Stimulated activated CD4-positive, alpha-beta T cell treated with anti-CD3 and anti-CD28 coated beads, Interleukin-15, amount 100 ng/mL, for 48 hours (primary cell): ENCODE results near the gene ADCK1.
"Not testable (repeated sequence)": the region's sequence is repeated elsewhere in the genome, so short reads cannot be mapped to it uniquely, and the experiment has no call there.

Source experiments
- DNase-seq, 2 donors: peaks; one replicate each; pipeline ENCODE4 v3.0.0-alpha.2; 2020; ENCODE audit warnings: low read depth in 2 of 2

ADCK1 gene

DNA sequence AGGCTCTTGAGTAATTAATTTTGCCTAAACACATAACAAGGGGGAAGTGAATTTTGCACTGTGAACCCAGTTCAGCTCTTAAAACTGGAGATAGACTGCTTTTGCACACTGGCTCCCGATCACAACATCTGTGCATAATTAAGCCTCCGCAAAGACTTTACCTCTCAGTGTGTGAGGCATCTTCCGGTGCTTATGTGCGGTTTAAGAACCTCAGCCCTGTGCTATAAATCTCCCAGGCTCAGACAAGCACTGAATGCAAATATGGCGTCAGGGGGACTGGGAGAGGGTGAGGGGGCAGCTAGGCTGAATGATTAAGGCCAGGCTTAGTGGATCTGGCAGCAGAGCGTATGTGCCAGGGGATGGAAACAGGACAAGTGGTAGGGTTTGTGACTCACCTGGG, 103.3 kb downstream of the ADCK1 start:
- no peak for DNase-seq

DNA sequence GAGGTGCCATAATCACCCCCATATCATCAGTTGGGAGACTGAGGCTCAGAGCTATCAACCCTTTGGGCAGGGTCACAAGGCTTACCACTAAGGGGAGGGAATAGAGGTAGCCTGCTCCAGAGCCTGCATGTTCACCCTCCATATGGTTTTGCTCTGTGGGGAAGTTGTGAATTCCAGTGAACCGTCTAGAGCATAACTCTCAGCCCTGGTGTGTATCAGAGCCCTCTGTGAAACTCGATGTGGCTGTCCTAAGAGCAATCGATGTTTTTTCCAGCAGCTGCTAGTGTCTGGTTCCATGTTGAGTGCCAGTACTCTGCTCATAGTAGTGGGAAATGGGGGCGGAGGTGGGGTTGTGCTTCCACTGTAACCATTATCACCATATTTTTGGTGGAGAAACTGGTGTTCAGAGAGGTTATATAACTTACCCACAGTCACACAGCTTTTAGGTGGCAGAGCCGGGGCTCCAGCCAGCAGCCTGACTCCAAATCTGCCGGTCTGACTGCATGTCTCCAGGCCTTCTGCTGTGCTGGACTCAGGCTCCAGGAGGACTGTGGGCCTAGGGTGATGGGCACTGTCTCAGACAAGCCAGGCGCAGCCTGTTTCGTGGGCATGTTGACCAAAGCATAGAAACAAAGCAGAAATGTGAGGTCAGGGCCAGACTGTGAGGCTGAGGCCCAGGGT, 104.2 kb downstream of the ADCK1 start:
- DNase-seq, result no peak

DNA sequence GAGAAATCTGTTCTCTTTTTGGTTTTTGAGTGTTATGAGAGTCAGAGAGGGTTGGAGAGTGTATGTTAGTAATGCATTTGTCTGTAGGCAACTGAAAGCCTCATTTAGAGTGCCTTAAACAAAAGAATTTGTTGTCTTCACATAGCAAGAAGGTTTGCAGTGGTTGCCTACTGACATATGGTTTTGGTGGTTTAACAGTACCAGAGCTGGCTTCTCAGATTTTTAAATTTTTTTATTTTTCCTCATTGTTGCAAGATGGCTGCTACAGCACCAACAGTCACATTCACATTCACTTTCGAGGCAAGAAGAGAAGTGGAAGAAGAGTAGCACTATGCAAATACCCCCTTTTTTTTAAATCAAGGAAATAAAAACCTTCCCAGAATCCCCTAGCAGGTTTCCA, 106.5 kb downstream of the ADCK1 start:
- DNase-seq, result no peak

DNA sequence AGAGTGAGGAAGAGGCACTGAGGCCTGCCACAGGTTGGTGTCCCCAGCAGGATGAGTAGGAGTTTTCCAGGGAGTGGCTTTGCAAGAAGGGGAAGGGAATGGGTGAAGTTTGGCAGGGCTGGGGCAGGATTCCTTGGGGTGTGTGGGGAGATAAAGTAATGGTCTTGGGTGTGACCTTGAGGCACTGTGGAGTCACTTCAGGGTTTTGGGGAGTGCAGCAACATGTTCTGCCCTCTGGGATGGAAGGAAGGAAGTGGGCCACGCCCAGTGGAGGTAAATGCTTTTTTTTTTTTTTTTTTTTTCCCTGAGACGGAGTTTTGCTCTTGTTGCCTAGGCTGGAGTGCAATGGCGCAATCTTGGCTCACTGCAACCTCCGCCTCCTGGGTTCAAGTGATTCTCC, 108.9 kb downstream of the ADCK1 start:
- DNase-seq, result no peak

DNA sequence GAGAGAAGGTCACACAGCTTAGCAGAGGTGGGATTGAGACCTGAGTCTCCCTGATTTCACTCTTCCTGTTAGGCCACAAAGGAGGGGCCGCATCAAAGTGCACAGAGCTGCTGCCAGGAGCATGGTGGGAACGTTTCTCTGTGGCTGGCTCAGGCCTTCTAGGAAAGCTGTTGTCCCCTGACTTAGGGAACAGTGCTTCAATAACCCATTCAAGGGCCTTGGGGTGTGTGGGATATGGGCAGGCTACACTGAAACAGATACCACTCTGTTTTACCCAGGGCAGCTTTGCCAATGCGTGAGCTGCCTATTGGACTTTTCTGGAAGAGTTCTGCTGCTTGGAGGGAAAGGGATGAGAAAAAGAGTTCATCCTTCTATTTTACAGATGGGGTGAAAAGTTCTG, 110.0 kb downstream of the ADCK1 start:
- no peak for DNase-seq

DNA sequence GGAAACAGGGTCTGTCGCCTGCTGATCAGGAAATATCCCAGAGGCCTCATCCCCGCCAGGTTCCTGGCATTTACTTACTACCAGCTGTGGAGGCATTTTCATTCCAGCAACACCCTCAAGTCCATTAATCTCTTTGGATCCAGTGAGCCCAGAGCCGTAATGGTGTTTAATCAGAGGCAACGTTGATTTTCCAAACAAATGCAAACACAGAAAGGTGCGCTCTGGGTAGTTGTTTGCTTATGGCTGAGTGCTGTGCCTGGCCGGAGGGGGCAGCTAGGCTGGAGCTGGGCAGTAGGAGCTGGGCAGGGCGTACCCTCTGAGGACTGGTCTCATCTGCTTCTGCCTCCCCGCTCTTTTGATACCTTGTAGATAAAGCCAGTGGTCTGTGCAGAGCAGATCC, 110.6 kb downstream of the ADCK1 start:
- DNase-seq, result no peak

DNA sequence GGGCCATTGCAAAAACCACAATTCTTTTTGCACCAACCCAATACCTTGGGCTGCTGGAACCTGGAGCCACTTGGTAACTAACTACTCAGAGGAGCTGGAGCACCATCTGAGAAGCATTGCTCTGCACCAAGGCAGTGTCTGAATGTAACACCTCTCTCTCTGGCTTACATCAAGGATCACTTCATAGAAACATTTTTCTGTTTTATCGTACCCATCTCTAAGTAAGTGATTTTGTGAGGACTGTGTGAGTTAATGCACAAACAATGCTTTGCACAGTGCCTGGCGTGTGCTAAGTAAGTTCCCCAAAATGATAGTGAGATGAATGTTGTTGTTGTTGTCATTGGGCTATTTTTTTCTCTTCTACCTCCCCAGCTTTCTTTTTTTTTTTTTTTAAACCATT, 111.4 kb downstream of the ADCK1 start:
- no peak for DNase-seq

DNA sequence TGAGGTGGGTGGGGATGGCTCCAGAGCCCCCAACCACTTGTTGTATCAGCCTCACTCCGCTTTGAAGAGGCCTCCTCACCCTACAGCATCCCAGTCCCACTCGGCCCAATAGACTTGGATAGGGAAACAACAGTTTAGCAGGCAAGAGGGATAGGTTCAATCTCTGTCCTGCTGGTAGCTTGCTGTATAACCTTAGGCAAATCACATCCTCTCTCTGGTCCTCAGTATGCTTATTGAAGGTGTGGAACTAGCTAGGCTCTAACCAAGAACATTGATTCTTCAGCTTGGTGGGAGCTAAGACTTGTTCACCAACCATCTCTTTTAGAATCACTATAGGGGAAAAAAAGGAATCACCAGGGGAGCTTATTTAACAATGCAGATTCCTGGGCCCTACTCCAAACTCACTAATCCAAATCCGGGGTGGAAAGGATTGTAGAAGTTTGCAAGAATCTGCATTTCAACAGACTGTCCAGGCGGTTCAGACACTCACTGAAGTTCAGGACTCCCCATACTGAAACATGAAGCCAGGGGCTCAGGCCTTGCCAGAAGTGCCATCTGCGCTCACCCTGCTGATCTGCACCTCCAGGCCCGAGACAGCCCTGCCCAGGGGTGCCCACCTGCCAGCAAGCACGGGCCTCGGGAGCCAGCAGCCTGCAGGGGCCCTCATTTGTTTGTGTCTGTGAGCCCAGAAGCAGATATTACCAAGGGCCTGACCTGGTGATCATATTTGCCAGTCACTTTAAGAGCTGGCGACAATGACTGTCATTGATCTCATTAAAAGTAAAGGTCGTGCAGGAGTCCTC, 113.0 kb downstream of the ADCK1 start:
- no peak for DNase-seq

DNA sequence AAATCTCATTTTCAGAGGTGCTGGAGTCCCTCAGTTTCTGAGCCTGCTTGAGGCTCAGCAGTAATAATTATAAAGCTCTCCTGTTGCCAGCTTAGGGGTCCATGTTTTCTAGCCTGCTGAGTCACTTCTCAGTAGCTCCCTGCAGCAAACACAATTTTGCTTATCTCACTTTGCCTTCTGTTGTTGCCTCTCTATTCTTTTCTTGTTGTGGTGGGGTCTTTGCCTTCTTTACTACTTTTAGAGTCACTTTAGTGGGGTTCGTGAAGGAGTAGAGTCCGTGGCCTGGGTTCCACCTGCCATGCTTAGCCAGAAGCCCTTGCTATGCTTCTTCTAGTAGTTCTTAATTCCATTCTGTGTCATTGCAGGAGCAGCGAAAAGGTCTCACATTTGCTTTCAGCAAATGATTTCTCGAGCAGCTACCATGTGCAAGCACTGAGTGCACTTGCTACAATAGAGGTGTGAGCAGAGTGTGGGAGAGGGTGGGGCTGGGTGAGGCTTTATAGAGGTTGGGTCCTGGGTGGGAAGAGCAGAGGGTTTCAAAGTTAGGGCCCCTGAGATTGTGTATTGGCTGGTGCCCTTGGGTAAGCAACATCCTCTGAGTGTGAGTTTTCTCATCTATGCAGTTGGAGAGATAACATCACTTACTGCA, 114.3 kb downstream of the ADCK1 start:
- DNase-seq, result no peak

DNA sequence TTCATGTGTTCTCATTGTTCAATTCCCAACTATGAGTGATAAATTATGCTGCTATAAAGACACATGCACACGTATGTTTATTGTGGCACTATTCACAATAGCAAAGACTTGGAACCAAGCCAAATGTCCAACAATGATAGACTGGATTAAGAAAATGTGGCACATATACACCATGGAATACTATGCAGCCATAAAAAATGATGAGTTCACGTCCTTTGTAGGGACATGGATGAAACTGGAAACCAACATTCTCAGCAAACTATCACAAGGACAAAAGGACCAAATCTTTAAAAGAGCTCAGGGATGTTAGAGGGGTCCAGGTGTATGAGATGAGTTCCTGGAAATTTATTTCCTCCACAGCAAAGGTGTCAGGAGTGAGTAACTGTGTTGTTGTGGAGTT, 115.5 kb downstream of the ADCK1 start:
- not testable (repeated sequence) for DNase-seq

DNA sequence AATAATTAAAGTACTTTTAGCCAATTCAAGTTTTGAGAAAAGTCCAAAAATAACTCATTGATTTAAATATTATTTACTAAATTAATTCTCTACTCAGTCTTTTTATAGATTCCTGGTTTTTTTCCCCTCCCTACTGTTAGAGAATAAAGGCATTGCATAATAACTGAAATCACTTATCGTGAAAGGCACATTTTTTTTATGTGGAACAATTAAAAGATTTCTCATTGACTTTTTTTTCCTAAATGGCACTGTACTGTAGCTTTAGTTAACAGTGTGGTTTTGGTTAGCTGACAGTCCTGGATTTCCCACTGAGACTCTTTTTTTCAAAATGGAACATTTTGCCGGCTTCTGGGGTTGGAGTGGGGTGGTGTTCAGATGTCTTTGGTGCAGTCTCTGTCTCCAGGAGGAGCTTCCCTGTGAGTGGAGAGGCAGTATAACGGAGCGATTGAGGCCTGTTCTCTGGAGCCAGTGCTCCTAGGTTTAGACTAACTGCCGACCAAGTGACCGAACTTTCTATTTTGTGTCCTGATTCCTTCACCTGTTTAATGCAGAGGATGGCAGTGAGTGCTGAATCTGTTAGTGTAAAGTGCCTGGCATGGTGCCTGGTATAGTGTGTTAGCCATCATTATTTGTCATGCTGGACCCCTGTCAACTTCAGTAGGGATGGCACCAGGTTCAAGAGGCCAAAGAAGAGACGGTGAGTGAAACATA, 117.7 kb downstream of the ADCK1 start:
- no peak for DNase-seq

DNA sequence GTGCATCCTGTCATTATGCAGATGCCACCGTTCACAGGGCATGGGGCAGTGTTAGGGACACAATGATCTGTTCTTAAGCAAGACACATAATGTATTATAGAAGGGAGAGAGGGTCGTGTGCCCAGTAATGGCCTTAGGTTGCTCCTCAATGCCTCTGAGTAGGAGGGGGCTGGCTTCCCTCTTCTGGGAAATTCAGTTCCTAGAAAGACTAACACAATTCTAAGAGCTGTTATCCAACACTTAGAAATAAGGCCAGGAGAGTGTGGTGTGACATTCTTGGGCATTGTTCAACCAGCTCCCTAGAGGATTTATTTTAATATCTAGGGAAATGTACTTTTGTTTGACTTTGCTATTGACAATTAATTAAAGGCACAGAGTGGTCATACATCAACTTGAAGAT, 118.5 kb downstream of the ADCK1 start:
- DNase-seq, result no peak

DNA sequence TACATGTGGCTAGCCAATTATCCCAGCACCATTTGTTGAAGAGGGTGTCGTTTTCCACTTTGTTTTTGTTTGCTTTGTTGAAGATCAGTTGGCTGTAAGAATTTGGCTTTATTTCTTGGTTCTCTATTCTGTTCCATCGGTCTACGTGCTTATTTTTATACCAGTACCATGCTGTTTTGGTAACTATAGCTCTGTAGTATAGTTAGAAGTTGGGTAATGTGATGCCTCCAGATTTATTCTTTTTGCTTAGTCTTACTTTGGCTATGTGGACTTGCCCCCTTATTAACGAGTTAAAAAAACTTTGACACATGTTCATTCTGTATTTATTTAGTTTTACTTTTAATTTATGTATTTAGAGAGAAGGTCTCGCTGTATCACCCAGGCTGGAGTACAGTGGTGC, 120.4 kb downstream of the ADCK1 start:
- DNase-seq, result no peak

DNA sequence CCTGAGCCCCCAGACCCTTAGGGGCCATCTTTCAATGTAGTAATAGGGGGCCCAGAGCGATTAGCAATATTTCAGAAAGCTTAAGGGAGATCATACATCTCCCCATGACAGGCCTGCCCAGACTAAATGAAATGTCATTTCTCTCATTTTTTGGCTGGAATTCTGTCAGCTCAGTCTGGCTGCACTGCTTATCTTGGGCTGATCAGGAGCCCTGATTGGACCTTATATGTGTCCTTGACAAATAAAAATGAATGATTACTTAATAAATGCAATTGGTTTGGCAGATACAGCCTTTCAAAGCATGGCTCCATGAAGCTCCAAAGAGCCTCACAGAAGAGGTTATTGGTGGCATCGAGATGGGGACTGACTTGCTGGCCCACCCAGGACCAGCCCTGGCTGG, 121.9 kb downstream of the ADCK1 start:
- no peak for DNase-seq

DNA sequence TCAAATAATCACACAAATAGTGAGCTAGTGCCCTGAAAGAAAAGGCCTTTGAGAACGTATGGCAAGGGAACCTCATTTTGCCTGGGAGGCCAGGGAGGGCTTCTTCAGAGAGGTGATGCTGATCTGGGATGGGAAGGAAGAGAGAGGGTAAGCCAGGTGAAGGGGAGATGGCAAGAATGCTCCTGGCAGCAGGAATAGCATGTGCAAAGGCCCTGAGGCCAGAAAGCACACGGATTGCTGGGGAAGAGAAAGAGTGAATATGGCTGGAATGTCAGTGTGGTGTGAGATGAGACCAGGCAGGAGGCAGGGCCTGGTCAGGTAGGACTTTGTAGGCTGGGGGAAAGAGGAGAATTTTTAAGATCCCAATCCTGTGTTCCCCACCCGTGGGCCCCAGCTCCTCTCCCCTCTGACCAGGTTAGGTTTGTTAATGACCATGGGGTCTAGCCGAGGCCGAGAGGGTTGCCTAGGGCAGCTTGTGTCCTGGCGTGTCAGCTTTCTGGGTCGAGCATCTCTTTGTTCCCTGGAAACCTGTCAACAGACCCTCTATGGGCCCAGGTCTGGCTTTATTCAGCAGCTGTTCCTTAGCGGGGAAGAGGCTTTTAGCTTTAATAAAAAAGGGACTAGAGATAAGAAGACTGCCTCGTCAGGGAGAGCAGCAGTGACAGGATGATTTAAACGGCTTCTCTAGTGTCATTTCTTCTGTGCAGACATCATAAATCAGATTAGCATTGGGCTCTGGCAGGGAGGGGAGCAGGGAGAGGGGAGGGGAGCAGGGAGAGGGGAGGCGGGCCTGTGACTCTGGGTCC, 123.4 kb downstream of the ADCK1 start:
- DNase-seq, result no peak

DNA sequence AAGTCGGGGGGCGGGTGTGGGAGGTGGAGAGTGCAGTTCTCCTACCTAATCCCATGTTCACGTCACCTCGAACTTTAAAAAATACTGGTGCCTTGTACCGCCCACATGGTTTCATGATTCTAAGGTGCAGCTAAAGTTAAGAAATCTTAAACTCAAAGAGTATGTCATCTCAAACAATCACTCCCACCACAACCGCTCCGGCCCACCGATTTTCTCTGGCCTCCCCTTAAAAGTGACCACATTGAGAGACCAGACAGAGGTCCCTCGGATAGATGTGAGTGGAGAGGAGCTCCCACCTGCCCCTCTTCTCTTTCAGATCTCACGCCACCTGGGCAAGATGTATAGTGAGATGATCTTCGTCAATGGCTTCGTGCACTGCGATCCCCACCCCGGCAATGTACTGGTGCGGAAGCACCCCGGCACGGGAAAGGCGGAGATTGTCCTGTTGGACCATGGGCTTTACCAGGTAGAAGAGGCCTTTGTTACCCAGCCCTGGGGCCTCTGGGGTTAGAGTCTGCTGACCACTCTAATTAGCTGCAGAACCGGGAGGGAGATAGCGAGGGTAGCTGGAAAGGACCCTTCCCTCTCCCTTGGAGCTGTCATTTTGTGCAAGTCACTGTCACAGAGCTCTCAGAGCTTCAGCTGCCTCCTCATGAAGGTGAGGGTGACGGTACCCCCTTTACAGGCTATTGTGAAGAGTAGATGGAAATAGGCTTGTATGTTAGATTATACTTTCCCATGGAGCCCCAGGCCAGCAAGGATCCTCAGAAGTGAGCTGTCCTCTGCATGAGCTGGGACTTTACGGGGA, 124.4 kb downstream of the ADCK1 start:
- no peak for DNase-seq

DNA sequence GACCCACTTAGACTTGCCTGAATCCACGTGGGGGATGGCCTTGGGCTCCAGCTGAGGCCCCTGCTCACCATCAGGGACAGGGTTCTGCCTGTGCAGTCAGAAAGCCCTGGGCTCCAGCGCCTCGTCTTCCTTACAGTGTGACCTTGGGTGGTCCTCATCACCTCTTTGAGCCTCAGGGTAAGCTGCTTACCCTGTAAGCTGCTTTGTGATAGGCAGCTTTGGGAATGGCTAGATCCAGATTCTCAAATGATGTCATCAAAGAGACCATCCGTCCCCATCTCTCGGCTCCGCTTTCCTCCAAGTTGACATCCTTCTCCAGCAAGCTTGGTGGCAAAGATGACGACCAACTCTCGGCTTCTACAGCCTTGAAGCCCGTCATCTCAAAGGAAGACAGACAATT, 127.0 kb downstream of the ADCK1 start:
- DNase-seq, result no peak

DNA sequence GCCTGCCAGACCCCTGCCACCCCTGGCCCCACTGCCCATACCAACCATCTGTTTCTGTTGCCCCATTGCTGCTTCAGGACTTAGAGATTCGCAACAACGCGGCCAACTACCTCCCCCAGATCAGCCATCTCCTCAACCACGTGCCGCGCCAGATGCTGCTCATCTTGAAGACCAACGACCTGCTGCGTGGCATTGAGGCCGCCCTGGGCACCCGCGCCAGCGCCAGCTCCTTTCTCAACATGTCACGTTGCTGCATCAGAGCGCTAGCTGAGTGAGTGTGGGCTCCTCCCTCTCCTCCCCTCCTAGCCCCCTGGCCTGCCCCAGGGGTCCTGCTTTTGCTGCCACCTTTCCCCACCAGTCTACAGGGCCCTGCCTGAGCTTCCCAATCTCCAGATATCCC, 131.5 kb downstream of the ADCK1 start:
- DNase-seq, result no peak

DNA sequence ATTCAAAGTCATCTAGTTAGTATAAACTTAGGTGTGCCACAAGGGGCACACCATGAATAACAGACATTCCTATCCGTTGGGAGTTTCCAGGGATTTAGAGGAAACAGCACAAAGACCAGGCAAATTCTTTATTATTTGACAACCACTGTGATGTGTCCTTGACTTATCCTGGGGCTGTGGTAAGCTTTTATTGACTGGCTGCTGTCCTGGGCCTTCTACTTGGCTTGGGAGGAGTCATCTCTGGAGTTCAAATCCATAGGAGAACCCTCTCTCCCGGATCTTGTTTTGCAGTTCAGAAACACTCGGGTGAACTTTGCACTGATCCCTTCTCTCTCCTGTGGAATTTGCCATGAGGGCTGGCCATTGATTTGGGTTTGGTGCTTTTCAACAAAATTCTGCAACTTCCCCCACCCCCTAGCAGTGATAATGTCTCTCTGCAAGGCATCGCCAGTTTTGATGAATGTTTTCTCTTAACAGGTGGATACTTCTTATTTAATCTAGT, 136.3 kb downstream of the ADCK1 start:
- DNase-seq, result no peak

DNA sequence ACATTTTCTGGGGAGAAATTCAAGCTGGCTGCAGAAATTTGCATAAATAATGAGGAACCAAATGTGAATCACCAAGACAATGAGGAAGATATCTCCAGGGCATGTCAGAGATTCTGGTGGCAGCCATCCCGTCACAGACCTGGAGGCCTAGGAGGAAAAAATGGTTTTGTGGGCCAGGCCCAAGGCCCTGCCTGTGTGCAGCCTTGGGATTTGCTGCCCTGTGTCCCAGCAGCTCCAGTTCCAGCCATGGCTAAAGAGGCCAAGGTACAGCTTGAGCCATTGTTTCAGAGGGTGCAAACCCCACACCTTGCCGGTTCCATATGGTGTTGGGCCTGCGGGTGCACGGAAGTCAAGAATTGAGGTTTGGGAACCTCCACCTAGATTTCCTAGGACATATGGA, 147.5 kb downstream of the ADCK1 start:
- no peak for DNase-seq
